Measurements from ENCODE around the gene PSMB5. TPM values are rescaled to one million over a fixed set of nuclear protein-coding genes. Genes with fewer than 3 reads are reported as not detected.
"Not testable (repeated sequence)": the region's sequence is repeated elsewhere in the genome, so short reads cannot be mapped to it uniquely, and the experiment has no call there.

Gene PSMB5
- total RNA-seq, 1 donor from 2014 or later = 123 TPM

- Mint-ChIP-seq H3K27ac (no peak overlapping the region), H3K9me3 (no peaks in the 10 kb centered on the region), H3K4me3 (no peak overlapping the region), H3K36me3 (peaks cover 9% of the 10 kb centered on the region), H3K27me3 (ENCODE audit: low read depth) (no peaks in the 10 kb centered on the region), H3K4me1 (peaks cover 12% of the 10 kb centered on the region)
- no peak for DNase-seq (ENCODE audit: low spot score in 2 of 2, unreplicated experiment in 2 of 2)
- TF ChIP-seq, protein P1, sequence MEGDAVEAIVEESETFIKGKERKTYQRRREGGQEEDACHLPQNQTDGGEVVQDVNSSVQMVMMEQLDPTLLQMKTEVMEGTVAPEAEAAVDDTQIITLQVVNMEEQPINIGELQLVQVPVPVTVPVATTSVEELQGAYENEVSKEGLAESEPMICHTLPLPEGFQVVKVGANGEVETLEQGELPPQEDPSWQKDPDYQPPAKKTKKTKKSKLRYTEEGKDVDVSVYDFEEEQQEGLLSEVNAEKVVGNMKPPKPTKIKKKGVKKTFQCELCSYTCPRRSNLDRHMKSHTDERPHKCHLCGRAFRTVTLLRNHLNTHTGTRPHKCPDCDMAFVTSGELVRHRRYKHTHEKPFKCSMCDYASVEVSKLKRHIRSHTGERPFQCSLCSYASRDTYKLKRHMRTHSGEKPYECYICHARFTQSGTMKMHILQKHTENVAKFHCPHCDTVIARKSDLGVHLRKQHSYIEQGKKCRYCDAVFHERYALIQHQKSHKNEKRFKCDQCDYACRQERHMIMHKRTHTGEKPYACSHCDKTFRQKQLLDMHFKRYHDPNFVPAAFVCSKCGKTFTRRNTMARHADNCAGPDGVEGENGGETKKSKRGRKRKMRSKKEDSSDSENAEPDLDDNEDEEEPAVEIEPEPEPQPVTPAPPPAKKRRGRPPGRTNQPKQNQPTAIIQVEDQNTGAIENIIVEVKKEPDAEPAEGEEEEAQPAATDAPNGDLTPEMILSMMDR (IDR thresholded peaks at IDR 0.05; ENCODE audit: unreplicated experiment) = no peak
Measured at GRCh38 chr14:23020143-23021128, 14.3 kb downstream of the PSMB5 start.

DNA sequence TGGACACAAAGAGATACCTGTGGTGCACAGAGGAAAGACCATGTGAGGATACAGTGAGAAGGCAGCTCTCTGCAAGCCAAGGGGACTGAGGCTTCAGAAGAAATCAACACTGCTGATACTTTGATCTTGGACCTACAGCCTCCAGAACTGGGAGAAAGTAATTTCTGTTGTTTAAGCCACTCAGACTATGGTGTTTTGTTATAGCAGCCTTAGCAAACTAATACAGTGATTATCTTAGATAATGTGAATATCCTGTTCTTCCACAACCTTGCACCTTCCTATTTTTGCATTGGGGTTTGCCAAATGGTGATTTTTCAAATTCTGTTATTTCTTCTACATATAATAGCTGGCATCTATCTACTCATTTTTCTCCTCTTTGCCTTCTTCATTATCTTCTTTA, 16.6 kb downstream of the PSMB5 start:
- no peak for DNase-seq (ENCODE audit: low spot score in 2 of 2, unreplicated experiment in 2 of 2)
- no peaks in the 10 kb centered on the region for H3K9me3 Mint-ChIP-seq
- peaks cover 2% of the 10 kb centered on the region for H3K4me1 Mint-ChIP-seq
- TF ChIP-seq, protein P1 (IDR thresholded peaks at IDR 0.05; ENCODE audit: unreplicated experiment) = no peak
- no peaks in the 10 kb centered on the region for H3K27me3 Mint-ChIP-seq (ENCODE audit: low read depth)
- H3K36me3 Mint-ChIP-seq = no peaks in the 10 kb centered on the region
- no peak overlapping the region for H3K4me3 Mint-ChIP-seq
- H3K27ac Mint-ChIP-seq = no peak overlapping the region

DNA sequence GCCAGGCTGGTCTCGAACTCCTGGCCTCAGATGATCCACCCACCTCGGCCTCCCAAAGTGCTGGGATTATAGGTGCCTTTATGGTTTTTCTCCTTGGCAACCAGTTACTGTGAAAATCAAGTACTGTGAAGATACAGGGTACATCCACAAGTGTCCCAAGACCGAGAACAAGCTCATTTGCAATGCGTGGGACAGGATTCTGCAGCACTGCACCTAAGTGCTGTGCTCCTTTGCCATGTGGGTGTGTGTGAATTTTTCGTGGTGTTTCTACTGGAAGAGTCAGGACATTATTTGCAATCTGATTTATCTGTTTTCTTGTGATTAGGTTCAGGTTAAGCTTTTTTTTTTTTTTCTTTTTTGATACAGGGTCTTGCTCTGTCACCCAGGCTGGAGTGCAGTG, 17.6 kb downstream of the PSMB5 start:
- no peaks in the 10 kb centered on the region for H3K36me3 Mint-ChIP-seq
- no peaks in the 10 kb centered on the region for H3K27me3 Mint-ChIP-seq (ENCODE audit: low read depth)
- no peak for DNase-seq (ENCODE audit: low spot score in 2 of 2, unreplicated experiment in 2 of 2)
- no peak overlapping the region for H3K4me3 Mint-ChIP-seq
- H3K4me1 Mint-ChIP-seq = no peaks in the 10 kb centered on the region
- H3K9me3 Mint-ChIP-seq = no peaks in the 10 kb centered on the region
- H3K27ac Mint-ChIP-seq = no peak overlapping the region
- TF ChIP-seq, protein P1 (IDR thresholded peaks at IDR 0.05; ENCODE audit: unreplicated experiment) = no peak

GRCh38 chr14:23015618-23016017, 19.1 kb downstream of the PSMB5 start:
- Mint-ChIP-seq H3K36me3 (no peaks in the 10 kb centered on the region), H3K27me3 (ENCODE audit: low read depth) (no peaks in the 10 kb centered on the region), H3K4me1 (peaks cover 2% of the 10 kb centered on the region)

DNA sequence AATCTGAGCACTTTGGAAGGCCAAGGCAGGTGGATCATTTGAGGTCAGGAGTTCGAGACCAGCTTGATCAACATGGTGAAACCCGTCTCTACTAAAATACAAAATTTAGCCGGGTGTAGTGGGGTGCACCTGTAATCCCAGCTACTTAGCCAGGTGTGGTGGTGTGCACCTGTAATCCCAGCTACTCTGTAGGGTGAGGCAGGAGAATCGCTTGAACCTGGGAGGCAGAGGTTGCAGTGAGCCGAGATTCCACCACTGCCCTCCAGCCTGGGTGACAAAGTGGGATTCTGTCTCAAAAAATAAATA, 21.0 kb downstream of the PSMB5 start:
- peaks cover 16% of the 10 kb centered on the region for H3K4me1 Mint-ChIP-seq
- not testable (repeated sequence) for DNase-seq (ENCODE audit: low spot score in 2 of 2, unreplicated experiment in 2 of 2); H3K27ac Mint-ChIP-seq; H3K4me3 Mint-ChIP-seq; H3K27me3 Mint-ChIP-seq (ENCODE audit: low read depth); H3K9me3 Mint-ChIP-seq; H3K36me3 Mint-ChIP-seq

More at GRCh38 chr14:23015618-23016017, 19.1 kb downstream of the PSMB5 start:
- Mint-ChIP-seq H3K9me3 (no peaks in the 10 kb centered on the region), H3K4me3 (no peak overlapping the region), H3K27ac (no peak overlapping the region)
- DNase-seq (ENCODE audit: low spot score in 2 of 2, unreplicated experiment in 2 of 2) = no peak
- TF ChIP-seq, protein P1 (IDR thresholded peaks at IDR 0.05; ENCODE audit: unreplicated experiment) = no peak

- Mint-ChIP-seq H3K36me3 (no peaks in the 10 kb centered on the region), H3K4me3 (no peak overlapping the region), H3K4me1 (peaks cover 20% of the 10 kb centered on the region), H3K9me3 (no peaks in the 10 kb centered on the region), H3K27me3 (ENCODE audit: low read depth) (no peaks in the 10 kb centered on the region), H3K27ac (no peak overlapping the region)
- no peak for DNase-seq (ENCODE audit: low spot score in 2 of 2, unreplicated experiment in 2 of 2)
- TF ChIP-seq, protein P1 (IDR thresholded peaks at IDR 0.05; ENCODE audit: unreplicated experiment) = no peak
Measured at GRCh38 chr14:23013054-23013748, 21.5 kb downstream of the PSMB5 start.
